GM19351 (cell line): ENCODE results near the gene PGAM2.

Experiments
- ATAC-seq: cut with Tn5 transposase; IDR thresholded peaks from one replicate; pipeline ENCODE4 v1.9.1; 2021; ENCODE audit warnings: mild to moderate bottlenecking, moderate library complexity; ENCODE audit not compliant: unreplicated experiment

PGAM2 gene

GRCh38 chr7:44103923-44104859, 38.8 kb upstream of the PGAM2 start, which contains the start of gene AEBP1:
Gene AEBP1, plus strand, starts transcription at chr7:44104345. Its CDS starts 321 bp downstream, at chr7:44104666.
- ATAC-seq = no peak

DNA sequence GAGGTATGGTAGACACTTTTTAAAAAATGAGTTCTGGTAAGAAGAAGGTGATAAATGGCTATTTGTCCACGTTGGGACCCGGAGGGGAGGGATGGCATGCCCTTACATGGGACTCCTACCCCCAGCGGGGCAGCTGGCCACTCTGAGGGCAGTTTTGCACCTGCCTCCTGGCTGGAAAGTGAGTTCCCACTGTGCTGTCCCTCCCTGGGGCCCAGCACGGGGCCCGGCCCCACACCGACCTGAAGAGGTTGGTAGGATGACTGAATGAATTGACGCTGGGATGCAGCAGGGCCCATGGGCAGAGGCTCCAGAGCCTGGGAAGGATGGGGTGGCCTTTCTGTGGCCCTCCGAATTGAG, 38.2 kb upstream of the PGAM2 start:
- no peak for ATAC-seq

GRCh38 chr7:44102846-44103565, 37.6 kb upstream of the PGAM2 start:
- no peak for ATAC-seq

GRCh38 chr7:44101966-44102845, 36.8 kb upstream of the PGAM2 start:
- no peak for ATAC-seq

DNA sequence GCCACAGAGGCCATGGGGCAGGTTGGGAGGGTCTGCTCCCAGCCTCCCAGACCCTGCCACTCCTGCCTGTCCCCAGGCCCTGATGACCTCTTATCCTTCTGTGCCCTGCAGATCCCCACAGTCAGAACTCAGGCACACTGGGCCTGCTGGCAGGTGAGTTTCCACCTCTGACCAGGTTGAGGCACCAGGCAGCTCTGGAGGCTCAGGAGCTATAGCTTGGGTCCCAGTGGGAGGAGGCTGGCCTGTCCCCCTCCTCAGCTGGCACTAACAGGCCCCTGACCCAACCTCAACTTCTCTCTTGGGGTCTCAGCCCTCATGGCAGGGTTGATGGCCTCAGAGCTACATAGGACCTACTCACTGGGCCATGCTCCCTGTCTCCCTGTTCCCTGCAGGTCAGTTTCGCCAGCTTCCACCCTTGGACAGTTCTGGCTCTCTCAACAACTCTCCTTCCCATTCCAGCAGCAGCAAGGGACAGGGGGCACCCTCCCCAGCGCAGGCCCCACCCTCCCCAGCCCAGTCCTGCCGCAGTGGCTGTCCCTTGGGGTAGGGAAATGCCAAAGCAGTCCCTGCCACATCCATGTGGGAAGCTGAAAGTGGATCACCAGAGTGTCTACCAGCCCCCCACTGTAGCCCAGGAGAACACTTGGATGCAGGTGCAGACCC, 36.1 kb upstream of the PGAM2 start:
- no peak for ATAC-seq

GRCh38 chr7:44100458-44101302, 35.3 kb upstream of the PGAM2 start:
- no peak for ATAC-seq

DNA sequence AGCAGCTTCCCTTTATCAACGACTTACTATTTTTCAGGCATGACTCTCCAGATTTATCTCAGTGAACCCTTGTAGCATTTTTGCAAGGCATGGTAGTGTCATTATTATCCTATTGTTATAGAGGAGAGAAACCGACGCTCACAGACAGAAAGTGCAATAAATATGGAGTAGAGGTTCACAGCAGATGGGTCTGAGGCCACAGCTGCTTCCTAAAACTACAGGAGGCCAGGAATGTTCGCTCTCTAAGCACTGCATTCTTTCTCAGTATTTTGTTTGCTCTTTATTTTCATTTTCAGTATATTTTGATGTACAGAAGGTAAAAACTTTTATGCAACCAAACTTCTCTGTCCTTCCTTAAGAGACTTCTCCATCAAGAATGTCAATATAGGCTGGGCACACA, 34.3 kb upstream of the PGAM2 start:
- no peak for ATAC-seq

DNA sequence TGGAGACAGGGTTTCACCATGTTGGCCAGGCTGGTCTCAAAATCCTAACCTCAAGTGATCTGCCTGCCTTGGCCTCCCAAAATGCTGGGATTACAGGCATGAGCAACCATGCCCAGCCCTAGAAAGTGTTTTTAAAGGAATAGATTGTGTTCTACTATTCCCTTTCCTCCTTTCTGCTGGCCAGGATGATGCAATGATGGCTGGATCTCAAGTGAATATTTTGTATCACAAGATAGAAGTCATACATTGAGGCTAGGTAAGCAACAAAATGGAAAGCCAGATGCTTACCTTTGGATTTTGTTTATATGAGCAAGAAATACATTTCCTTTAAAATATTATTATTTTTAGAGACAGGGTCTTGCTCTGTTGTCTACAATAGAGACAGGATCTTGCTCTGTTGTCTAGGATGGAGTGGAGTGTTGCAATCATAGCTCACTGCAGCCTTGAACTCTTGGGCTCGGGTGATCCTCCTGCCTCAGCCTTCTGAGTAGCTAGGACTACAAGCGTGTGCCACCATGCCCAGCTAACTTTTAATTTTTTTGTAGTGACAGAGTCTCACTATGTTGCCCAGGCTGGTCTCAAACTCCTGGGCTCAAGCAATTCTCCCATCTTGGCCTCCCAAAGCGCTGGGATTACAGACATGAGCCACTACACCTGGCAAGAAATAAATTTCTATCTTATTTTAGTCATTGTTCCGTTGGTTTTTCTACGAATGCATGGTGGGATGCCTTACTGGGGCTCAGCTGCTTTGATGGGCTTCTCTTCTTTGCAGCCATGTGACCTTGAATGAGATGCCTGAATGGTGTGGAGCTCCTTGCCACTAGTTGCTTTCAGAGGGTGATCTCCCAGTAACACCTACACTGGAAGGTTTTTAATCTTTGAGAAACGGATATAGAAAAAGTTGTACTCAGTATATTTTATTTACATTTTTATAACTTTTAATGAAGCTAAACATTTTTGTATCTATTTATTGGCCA, 33.0 kb upstream of the PGAM2 start:
- ATAC-seq = no peak

GRCh38 chr7:44097064-44097932, 31.9 kb upstream of the PGAM2 start:
- ATAC-seq = peak; percentile 79

- ATAC-seq = no peak
Observed at GRCh38 chr7:44096326-44096881, 31.0 kb upstream of the PGAM2 start.

GRCh38 chr7:44095781-44096180, 30.4 kb upstream of the PGAM2 start:
- ATAC-seq = no peak

GRCh38 chr7:44094883-44095592, 29.7 kb upstream of the PGAM2 start:
- no peak for ATAC-seq

- no peak for ATAC-seq
Observed at GRCh38 chr7:44094365-44094764, 29.0 kb upstream of the PGAM2 start.

DNA sequence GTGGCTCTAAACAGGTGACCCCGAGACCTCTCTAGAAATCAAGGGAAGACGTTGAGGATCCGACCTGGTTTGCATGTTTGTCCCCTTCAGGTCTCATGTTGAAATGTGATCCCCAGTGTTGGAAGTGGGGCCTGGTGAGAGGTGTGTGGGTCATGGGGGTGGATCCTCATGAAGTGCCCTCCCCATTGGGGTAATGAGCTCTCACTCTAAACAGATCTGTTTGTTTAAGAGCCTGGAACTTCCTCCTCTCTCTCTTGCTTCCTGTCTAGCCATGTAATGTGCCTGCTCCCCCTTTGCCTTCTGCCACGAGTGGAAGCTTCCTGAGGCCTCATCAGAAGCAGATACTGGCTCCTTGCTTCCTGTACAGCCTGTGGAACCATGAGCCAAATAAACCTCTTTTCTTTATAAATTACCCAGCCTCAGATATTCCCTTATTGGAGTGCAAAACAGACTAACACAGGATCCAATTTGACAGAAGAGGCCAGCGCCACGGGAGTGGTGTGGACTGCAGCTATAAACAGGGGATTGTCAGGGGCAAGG, 27.8 kb upstream of the PGAM2 start:
- no peak for ATAC-seq

DNA sequence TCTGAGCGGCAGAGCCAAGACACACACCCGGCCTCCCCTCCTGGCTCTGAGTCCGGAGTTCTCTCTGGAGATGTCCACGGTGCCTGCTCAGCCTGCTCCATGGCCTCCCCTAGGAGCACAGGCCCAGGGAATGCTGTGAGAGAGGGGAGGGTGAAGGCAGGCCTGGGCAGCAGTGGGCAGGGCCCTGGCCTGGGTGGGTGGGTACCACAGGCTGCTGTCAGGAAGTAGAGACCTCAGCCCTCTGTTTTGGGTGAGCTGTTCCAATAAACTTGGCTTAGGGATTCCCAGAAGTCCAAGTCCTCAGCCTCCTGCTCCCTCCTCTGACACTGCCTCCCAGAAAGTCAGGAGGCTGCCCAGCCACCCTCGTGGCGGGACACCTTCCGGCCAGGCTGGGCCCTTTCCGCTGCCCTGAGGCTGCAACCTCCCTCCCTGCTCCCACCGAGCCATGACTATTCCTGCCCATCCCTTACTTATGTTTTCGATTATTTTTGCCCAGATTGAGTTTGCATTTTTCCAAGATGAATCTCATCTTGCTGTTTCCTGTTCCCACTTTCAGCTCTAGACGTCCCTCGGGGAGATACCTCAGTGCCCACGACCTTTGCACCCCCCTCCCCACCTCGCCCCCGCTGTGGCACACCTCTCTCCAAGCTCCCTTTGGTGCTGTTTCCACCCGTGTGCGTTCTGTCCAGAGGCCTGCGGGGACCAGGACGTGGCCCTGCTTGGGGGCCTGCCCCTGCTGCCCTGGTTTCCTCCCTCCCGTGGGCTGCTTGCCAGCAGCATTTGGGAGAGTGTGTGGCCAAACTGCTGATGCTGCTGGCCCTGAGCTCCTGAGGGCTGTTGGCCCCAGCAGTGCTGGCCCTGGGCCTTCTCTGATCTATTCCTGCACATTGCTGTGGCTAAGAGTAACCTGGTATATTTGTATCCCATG, 22.8 kb upstream of the PGAM2 start:
- ATAC-seq = no peak
